ENCODE results near the gene CHD1.

Gene CHD1

GRCh38 chr5:98928873-98929709 is at the start of gene CHD1:
Gene CHD1, minus strand, starts transcription at chr5:98929007. Its CDS starts 2,621 bp downstream, at chr5:98926386.
- H3K27me3 ChIP-seq (ENCODE audit: control insufficient read depth, insufficient read depth, low read length): no peaks in the 10 kb centered on the region
- H3K9ac ChIP-seq (ENCODE audit: low read length): peak within 1 kb of the TSS; percentile 98
- H3K36me3 ChIP-seq (ENCODE audit: control insufficient read depth, insufficient read depth, low read length): no peaks in the 10 kb centered on the region
- H3K4me3 ChIP-seq (ENCODE audit: low read length): peak within 1 kb of the TSS; percentile 98
- H3K27ac ChIP-seq (ENCODE audit: low read depth, low read length): peak within 1 kb of the TSS; percentile 100
- H3K4me1 ChIP-seq (ENCODE audit: control insufficient read depth, insufficient read depth, low read length): peaks cover 9% of the 10 kb centered on the region

GRCh38 chr5:98978528-98978927 is 49.7 kb upstream of the CHD1 start:
- Histone ChIP-seq H3K4me1 (ENCODE audit: control insufficient read depth, insufficient read depth, low read length) (no peaks in the 10 kb centered on the region), H3K36me3 (ENCODE audit: control insufficient read depth, insufficient read depth, low read length) (no peaks in the 10 kb centered on the region), H3K9ac (ENCODE audit: low read length) (no peak overlapping the region)

GRCh38 chr5:98977723-98978122 is 48.9 kb upstream of the CHD1 start:
- Histone ChIP-seq H3K9ac (ENCODE audit: low read length) (no peak overlapping the region), H3K4me3 (ENCODE audit: low read length) (no peak overlapping the region), H3K36me3 (ENCODE audit: control insufficient read depth, insufficient read depth, low read length) (no peaks in the 10 kb centered on the region), H3K27me3 (ENCODE audit: control insufficient read depth, insufficient read depth, low read length) (no peaks in the 10 kb centered on the region), H3K4me1 (ENCODE audit: control insufficient read depth, insufficient read depth, low read length) (no peaks in the 10 kb centered on the region), H3K27ac (ENCODE audit: low read depth, low read length) (no peak overlapping the region)

More at GRCh38 chr5:98978528-98978927, 49.7 kb upstream of the CHD1 start:
- Histone ChIP-seq H3K27me3 (ENCODE audit: control insufficient read depth, insufficient read depth, low read length) (no peaks in the 10 kb centered on the region), H3K27ac (ENCODE audit: low read depth, low read length) (no peak overlapping the region), H3K4me3 (ENCODE audit: low read length) (no peak overlapping the region)

- Histone ChIP-seq H3K27me3 (ENCODE audit: control insufficient read depth, insufficient read depth, low read length) (no peaks in the 10 kb centered on the region), H3K4me1 (ENCODE audit: control insufficient read depth, insufficient read depth, low read length) (no peaks in the 10 kb centered on the region), H3K4me3 (ENCODE audit: low read length) (no peak overlapping the region), H3K9ac (ENCODE audit: low read length) (no peak overlapping the region), H3K27ac (ENCODE audit: low read depth, low read length) (no peak overlapping the region), H3K36me3 (ENCODE audit: control insufficient read depth, insufficient read depth, low read length) (no peaks in the 10 kb centered on the region)
Observed at GRCh38 chr5:98975682-98976407, 47.0 kb upstream of the CHD1 start.

- Histone ChIP-seq H3K4me1 (ENCODE audit: control insufficient read depth, insufficient read depth, low read length) (no peaks in the 10 kb centered on the region), H3K4me3 (ENCODE audit: low read length) (no peak overlapping the region), H3K27me3 (ENCODE audit: control insufficient read depth, insufficient read depth, low read length) (no peaks in the 10 kb centered on the region), H3K27ac (ENCODE audit: low read depth, low read length) (no peak overlapping the region), H3K9ac (ENCODE audit: low read length) (no peak overlapping the region), H3K36me3 (ENCODE audit: control insufficient read depth, insufficient read depth, low read length) (no peaks in the 10 kb centered on the region)
Observed at GRCh38 chr5:98975223-98975622, 46.4 kb upstream of the CHD1 start.

GRCh38 chr5:98969400-98969799 is 40.6 kb upstream of the CHD1 start:
- H3K27ac ChIP-seq (ENCODE audit: low read depth, low read length): no peak overlapping the region
- no peaks in the 10 kb centered on the region for H3K36me3 ChIP-seq (ENCODE audit: control insufficient read depth, insufficient read depth, low read length)
- no peaks in the 10 kb centered on the region for H3K27me3 ChIP-seq (ENCODE audit: control insufficient read depth, insufficient read depth, low read length)
- no peaks in the 10 kb centered on the region for H3K4me1 ChIP-seq (ENCODE audit: control insufficient read depth, insufficient read depth, low read length)
- H3K4me3 ChIP-seq (ENCODE audit: low read length): no peak overlapping the region
- H3K9ac ChIP-seq (ENCODE audit: low read length): no peak overlapping the region

- no peak overlapping the region for H3K9ac ChIP-seq (ENCODE audit: low read length)
- H3K36me3 ChIP-seq (ENCODE audit: control insufficient read depth, insufficient read depth, low read length): no peaks in the 10 kb centered on the region
- H3K27ac ChIP-seq (ENCODE audit: low read depth, low read length): no peak overlapping the region
- no peaks in the 10 kb centered on the region for H3K4me1 ChIP-seq (ENCODE audit: control insufficient read depth, insufficient read depth, low read length)
- no peaks in the 10 kb centered on the region for H3K27me3 ChIP-seq (ENCODE audit: control insufficient read depth, insufficient read depth, low read length)
- no peak overlapping the region for H3K4me3 ChIP-seq (ENCODE audit: low read length)
Observed at GRCh38 chr5:98968056-98968564, 39.3 kb upstream of the CHD1 start.

GRCh38 chr5:98965226-98965625 is 36.4 kb upstream of the CHD1 start:
- H3K4me1 ChIP-seq (ENCODE audit: control insufficient read depth, insufficient read depth, low read length): no peaks in the 10 kb centered on the region

GRCh38 chr5:98964621-98965020 is 35.8 kb upstream of the CHD1 start:
- Histone ChIP-seq H3K27ac (ENCODE audit: low read depth, low read length) (no peak overlapping the region), H3K4me1 (ENCODE audit: control insufficient read depth, insufficient read depth, low read length) (no peaks in the 10 kb centered on the region), H3K36me3 (ENCODE audit: control insufficient read depth, insufficient read depth, low read length) (no peaks in the 10 kb centered on the region), H3K4me3 (ENCODE audit: low read length) (no peak overlapping the region), H3K9ac (ENCODE audit: low read length) (no peak overlapping the region), H3K27me3 (ENCODE audit: control insufficient read depth, insufficient read depth, low read length) (no peaks in the 10 kb centered on the region)

More at GRCh38 chr5:98965226-98965625, 36.4 kb upstream of the CHD1 start:
- no peak overlapping the region for H3K27ac ChIP-seq (ENCODE audit: low read depth, low read length)
- H3K9ac ChIP-seq (ENCODE audit: low read length): no peak overlapping the region
- H3K36me3 ChIP-seq (ENCODE audit: control insufficient read depth, insufficient read depth, low read length): no peaks in the 10 kb centered on the region
- no peaks in the 10 kb centered on the region for H3K27me3 ChIP-seq (ENCODE audit: control insufficient read depth, insufficient read depth, low read length)
- no peak overlapping the region for H3K4me3 ChIP-seq (ENCODE audit: low read length)

- Histone ChIP-seq H3K36me3 (ENCODE audit: control insufficient read depth, insufficient read depth, low read length) (no peaks in the 10 kb centered on the region), H3K27me3 (ENCODE audit: control insufficient read depth, insufficient read depth, low read length) (no peaks in the 10 kb centered on the region), H3K4me1 (ENCODE audit: control insufficient read depth, insufficient read depth, low read length) (no peaks in the 10 kb centered on the region), H3K4me3 (ENCODE audit: low read length) (no peak overlapping the region), H3K9ac (ENCODE audit: low read length) (no peak overlapping the region), H3K27ac (ENCODE audit: low read depth, low read length) (no peak overlapping the region)
Observed at GRCh38 chr5:98963019-98963418, 34.2 kb upstream of the CHD1 start.

- no peak overlapping the region for H3K4me3 ChIP-seq (ENCODE audit: low read length)
- H3K27me3 ChIP-seq (ENCODE audit: control insufficient read depth, insufficient read depth, low read length): no peaks in the 10 kb centered on the region
- H3K27ac ChIP-seq (ENCODE audit: low read depth, low read length): no peak overlapping the region
- no peaks in the 10 kb centered on the region for H3K4me1 ChIP-seq (ENCODE audit: control insufficient read depth, insufficient read depth, low read length)
- H3K36me3 ChIP-seq (ENCODE audit: control insufficient read depth, insufficient read depth, low read length): no peaks in the 10 kb centered on the region
- H3K9ac ChIP-seq (ENCODE audit: low read length): no peak overlapping the region
Observed at GRCh38 chr5:98962587-98962986, 33.8 kb upstream of the CHD1 start.

- no peak overlapping the region for H3K4me3 ChIP-seq (ENCODE audit: low read length)
- H3K9ac ChIP-seq (ENCODE audit: low read length): no peak overlapping the region
- no peaks in the 10 kb centered on the region for H3K4me1 ChIP-seq (ENCODE audit: control insufficient read depth, insufficient read depth, low read length)
- H3K27me3 ChIP-seq (ENCODE audit: control insufficient read depth, insufficient read depth, low read length): no peaks in the 10 kb centered on the region
- no peaks in the 10 kb centered on the region for H3K36me3 ChIP-seq (ENCODE audit: control insufficient read depth, insufficient read depth, low read length)
- no peak overlapping the region for H3K27ac ChIP-seq (ENCODE audit: low read depth, low read length)
Observed at GRCh38 chr5:98961665-98962344, 33.0 kb upstream of the CHD1 start.
